AG04450 (cell line): ENCODE data around the gene ICAM5. TPM values are rescaled to one million over a fixed set of nuclear protein-coding genes. Genes with fewer than 3 reads are reported as not detected.
"Not testable (repeated sequence)": the region's sequence is repeated elsewhere in the genome, so short reads cannot be mapped to it uniquely, and the experiment has no call there.

ENCODE experiments used
- CTCF ChIA-PET: fragments of 300-600, 350-600 bp; formaldehyde crosslinking; extraction: SDS; loops from one replicate; lab custom pipeline; 2022; ENCODE audit warnings: antibody characterized with exemption, inconsistent platforms; lab: Charles Lee
- POLR2A ChIA-PET: fragments of 350-600 bp; formaldehyde crosslinking; extraction: SDS; loops from one replicate; lab custom pipeline; 2021; ENCODE audit warnings: antibody characterized with exemption, inconsistent platforms; lab: Yijun Ruan, JAX
- DNase-seq: peaks from one replicate; pipeline ENCODE4 v3.0.0-alpha.2; 2011; ENCODE audit warnings: low read depth, low spot score
- H3K27ac ChIP-seq: one replicate; pipeline ENCODE4 v1.5.1; 2012; ENCODE audit warnings: low read depth, low read length, control low read depth
- H3K27me3 ChIP-seq: one replicate; pipeline ENCODE4 v1.6.0; 2012; ENCODE audit warnings: low read length; ENCODE audit not compliant: control insufficient read depth, insufficient read depth
- H3K4me3 ChIP-seq: 2 replicates; pipeline ENCODE4 v1.5.1; 2011; ENCODE audit warnings: mild to moderate bottlenecking, low read depth, low read length, control low read depth
- H3K9me3 ChIP-seq: 2 replicates; pipeline ENCODE4 v1.5.1; 2012; ENCODE audit warnings: low read length; ENCODE audit not compliant: control insufficient read depth, insufficient read depth
- polyA plus RNA-seq: library from polyadenylated mRNA; depleted of rRNA; stranded (reverse); fragments of >200 nt; gene quantifications from 2 replicates; pipeline ENCODE4 v1.2.3, GENCODE V29; 2011
- TF ChIP-seq, protein P1 (sequence below): IDR thresholded peaks from 2 replicates; pipeline ENCODE4 v1.5.1; 2011; ENCODE audit warnings: low read depth, low read length, control low read depth, inconsistent platforms

ICAM5 gene
- polyA plus RNA-seq, 1 experiment: 3.8 TPM

DNA sequence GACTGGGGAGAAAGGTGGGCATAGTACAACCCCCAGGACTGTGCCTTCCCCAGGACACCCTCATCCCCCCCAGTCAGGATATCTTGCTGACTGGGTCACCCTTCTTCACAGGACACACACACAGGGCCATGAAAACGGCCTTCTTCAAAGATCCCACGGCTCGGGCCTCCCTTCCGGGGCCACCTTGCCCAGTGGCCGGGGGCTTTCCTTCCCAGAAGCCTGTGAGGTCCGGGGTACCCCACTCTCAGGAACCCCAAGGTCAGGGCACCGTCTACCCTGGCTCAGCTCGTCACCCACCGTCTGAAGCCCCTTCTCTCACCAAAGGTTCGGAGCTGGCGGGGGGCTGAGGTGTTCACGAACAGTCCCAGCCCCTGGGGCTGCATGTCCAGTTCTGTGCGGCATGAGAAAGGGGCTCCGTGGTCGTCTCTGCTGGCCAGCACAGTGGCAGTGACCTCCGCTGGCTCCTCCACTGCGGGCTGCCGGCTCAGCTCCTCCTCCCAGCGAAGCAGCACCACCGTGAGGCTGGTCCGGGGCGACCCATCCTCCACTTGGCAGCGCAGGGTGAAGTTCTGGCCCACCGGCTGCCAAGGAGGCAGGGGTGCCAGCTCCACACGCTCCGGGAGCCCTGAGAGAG is 45.7 kb downstream of the ICAM5 start:
- H3K27ac ChIP-seq: no peak overlapping the region
- H3K27me3 ChIP-seq: no peaks in the 10 kb centered on the region
- ChIA-PET CTCF (interaction anchor here (0.7 to 1.1 kb wide), 3 partner anchors 35 to 66 kb away, joined by 3 to 5 read pairs (median 4); no protein-coding TSS in a partner anchor), POLR2A (interaction anchor here (1.1 kb wide), 1 partner anchor 76 kb away, joined by 5 read pairs; no protein-coding TSS in a partner anchor)
- TF ChIP-seq, protein P1, sequence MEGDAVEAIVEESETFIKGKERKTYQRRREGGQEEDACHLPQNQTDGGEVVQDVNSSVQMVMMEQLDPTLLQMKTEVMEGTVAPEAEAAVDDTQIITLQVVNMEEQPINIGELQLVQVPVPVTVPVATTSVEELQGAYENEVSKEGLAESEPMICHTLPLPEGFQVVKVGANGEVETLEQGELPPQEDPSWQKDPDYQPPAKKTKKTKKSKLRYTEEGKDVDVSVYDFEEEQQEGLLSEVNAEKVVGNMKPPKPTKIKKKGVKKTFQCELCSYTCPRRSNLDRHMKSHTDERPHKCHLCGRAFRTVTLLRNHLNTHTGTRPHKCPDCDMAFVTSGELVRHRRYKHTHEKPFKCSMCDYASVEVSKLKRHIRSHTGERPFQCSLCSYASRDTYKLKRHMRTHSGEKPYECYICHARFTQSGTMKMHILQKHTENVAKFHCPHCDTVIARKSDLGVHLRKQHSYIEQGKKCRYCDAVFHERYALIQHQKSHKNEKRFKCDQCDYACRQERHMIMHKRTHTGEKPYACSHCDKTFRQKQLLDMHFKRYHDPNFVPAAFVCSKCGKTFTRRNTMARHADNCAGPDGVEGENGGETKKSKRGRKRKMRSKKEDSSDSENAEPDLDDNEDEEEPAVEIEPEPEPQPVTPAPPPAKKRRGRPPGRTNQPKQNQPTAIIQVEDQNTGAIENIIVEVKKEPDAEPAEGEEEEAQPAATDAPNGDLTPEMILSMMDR: no peak
- H3K9me3 ChIP-seq: no peaks in the 10 kb centered on the region
- no peak overlapping the region; the same call in 1 of the 2 replicates for H3K4me3 ChIP-seq
- no peak for DNase-seq

DNA sequence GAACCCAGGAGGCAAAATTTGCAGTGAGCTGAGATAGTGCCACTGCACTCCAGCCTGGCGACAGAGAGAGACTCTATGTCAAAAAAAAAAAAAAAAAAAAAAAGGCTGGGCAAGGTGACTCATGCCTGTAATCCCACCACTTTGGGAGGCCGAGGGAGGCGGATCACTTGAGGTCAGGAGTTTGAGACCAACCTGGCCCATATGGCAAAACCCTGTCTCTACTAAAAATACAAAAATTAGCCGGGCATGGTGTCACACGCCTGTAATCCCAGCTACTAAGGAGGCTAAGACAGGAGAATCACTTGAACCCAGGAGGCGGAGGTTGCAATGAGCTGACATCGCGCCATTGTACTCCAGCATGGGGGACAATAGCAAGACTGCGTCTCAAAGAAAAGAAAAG is 47.0 kb downstream of the ICAM5 start:
- POLR2A ChIA-PET: interaction anchor here (0.7 kb wide), 1 partner anchor 47 kb away, joined by 8 read pairs; no protein-coding TSS in a partner anchor
- DNase-seq, CTCF ChIA-PET, H3K27ac ChIP-seq, H3K9me3 ChIP-seq, H3K27me3 ChIP-seq, H3K4me3 ChIP-seq: not testable (repeated sequence)

DNA sequence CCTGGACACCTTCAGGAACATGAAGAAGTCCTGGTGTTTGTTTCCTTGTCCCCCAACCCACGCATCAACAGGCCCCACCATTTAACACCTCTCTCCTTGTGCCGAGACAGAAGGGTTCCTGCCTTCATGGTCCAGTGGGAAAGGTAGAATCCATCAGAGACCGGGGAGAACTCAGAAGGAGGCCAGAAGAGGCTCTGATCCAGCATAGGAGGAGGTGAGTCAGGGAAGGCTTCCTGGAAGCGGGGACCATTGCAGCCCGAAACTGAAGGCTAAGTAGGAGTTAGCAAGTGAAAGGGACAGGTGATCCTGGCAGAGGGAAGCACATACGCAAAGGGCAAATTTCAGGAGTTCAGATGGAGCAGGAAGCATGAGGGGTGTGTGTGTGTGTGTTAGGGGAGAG is 49.2 kb downstream of the ICAM5 start:
- TF ChIP-seq, protein P1: no peak
- POLR2A ChIA-PET: no interaction called here
- no peak overlapping the region for H3K4me3 ChIP-seq
- DNase-seq: no peak
- no peak overlapping the region for H3K27ac ChIP-seq
- CTCF ChIA-PET: interaction anchor here (0.7 to 1.1 kb wide), 2 partner anchors 80 to 139 kb away, joined by 3 to 6 read pairs; no protein-coding TSS in a partner anchor
- H3K27me3 ChIP-seq: no peaks in the 10 kb centered on the region
- H3K9me3 ChIP-seq: no peaks in the 10 kb centered on the region

DNA sequence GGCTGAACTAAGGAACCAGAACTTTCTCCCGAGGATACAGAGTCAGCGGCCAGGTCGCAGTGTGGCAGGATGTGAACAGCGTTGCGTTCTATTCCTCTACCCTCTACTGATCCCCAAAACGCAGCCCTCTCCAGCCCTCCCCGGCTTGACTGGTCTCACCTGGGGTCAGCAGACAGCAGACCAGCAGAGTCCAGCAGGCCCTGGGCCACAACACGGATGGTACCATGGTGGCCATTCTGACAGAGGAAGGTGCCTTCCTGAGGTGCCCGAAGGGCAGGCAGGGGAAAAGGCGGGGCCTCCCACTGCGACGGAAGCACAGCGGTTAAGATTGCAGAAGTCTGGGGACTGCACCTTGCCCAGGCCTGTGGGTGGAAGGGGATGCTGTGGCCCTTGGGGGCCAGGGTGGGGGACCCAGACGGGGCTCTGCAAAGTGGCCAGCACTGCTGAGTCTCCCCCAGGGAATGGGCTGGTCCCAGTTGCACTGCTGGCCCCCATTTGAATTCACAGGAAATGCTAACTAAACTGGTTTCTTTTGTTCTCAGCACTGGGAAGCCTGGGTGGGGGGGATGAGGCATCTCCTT is 49.7 kb downstream of the ICAM5 start, which contains the start of gene ICAM3:
Gene ICAM3 (minus strand): TSS at position 245 of the 581 bp plus-strand sequence. CDS start 10 bp downstream, at position 235.
- H3K27me3 ChIP-seq: no peaks in the 10 kb centered on the region
- H3K9me3 ChIP-seq: no peaks in the 10 kb centered on the region
- TF ChIP-seq, protein P1: no peak
- no peak within 1 kb of the TSS for H3K27ac ChIP-seq
- ChIA-PET CTCF (no interaction called here), POLR2A (no interaction called here)
- DNase-seq: no peak
- no peak within 1 kb of the TSS for H3K4me3 ChIP-seq

DNA sequence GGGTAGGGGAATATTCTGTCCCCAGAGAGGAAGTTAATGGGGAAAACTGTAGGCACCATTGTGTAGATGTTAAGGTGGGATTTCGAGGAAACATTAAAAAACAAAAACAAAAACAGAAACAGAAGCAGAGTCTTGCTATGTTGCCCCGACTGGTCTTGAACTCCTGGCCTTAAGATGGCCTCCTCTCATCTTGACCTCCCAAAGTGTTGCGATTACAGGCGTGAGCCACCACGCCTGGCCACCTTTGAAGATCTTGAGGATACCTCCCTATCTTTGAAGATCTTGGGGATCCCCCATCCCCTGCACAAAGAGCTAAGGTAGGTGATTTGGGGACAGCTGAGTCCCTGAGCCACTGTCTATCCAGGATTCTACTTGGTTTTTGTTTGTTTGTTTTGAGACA is 50.2 kb downstream of the ICAM5 start:
- TF ChIP-seq, protein P1: no peak
- ChIA-PET POLR2A (no interaction called here), CTCF (no interaction called here)
- DNase-seq: no peak
- Histone ChIP-seq H3K9me3 (no peaks in the 10 kb centered on the region), H3K27ac (no peak overlapping the region), H3K4me3 (no peak overlapping the region), H3K27me3 (no peaks in the 10 kb centered on the region)
